Measurements from ENCODE around the gene ESYT3. TPM values are rescaled to one million over a fixed set of nuclear protein-coding genes. Genes with fewer than 3 reads are reported as not detected.

The ESYT3 gene
- total and polyA plus RNA-seq, 4 donors: under 0.01 to 0.07 (median 0.05) TPM

GRCh38 chr3:138443521-138444503, 9.4 kb downstream of the ESYT3 start:
- no peak overlapping the region for H3K9ac ChIP-seq (ENCODE audit: low read depth in 1 of 2, low read length in 2 of 2)
- H3K27ac ChIP-seq (ENCODE audit: low read depth in 1 of 2, low read length in 2 of 2): no peak overlapping the region
- no peaks in the 10 kb centered on the region for H3K27me3 ChIP-seq (ENCODE audit: control insufficient read depth in 4 of 4, insufficient read depth in 4 of 4, low read length in 3 of 4)
- TF ChIP-seq YY1 (IDR thresholded peaks at IDR 0.05) (no peak), NR2F2 (IDR thresholded peaks at IDR 0.05) (no peak), GABPA (IDR thresholded peaks at IDR 0.05 in 1 of 2, conservative IDR thresholded peaks at IDR 0.05 in 1 of 2) (no peak), FOXA2 (IDR thresholded peaks at IDR 0.05) (no peak), JUND (IDR thresholded peaks at IDR 0.05) (no peak), FOXA1 (IDR thresholded peaks at IDR 0.05) (no peak), SP1 (IDR thresholded peaks at IDR 0.05) (no peak), HNF4G (IDR thresholded peaks at IDR 0.05) (no peak)
- TF ChIP-seq, protein P1, sequence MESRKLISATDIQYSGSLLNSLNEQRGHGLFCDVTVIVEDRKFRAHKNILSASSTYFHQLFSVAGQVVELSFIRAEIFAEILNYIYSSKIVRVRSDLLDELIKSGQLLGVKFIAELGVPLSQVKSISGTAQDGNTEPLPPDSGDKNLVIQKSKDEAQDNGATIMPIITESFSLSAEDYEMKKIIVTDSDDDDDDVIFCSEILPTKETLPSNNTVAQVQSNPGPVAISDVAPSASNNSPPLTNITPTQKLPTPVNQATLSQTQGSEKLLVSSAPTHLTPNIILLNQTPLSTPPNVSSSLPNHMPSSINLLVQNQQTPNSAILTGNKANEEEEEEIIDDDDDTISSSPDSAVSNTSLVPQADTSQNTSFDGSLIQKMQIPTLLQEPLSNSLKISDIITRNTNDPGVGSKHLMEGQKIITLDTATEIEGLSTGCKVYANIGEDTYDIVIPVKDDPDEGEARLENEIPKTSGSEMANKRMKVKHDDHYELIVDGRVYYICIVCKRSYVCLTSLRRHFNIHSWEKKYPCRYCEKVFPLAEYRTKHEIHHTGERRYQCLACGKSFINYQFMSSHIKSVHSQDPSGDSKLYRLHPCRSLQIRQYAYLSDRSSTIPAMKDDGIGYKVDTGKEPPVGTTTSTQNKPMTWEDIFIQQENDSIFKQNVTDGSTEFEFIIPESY (IDR thresholded peaks at IDR 0.05): no peak
- TF ChIP-seq, protein P2, sequence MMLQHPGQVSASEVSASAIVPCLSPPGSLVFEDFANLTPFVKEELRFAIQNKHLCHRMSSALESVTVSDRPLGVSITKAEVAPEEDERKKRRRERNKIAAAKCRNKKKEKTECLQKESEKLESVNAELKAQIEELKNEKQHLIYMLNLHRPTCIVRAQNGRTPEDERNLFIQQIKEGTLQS (IDR thresholded peaks at IDR 0.05): no peak
- TF ChIP-seq, protein P3, sequence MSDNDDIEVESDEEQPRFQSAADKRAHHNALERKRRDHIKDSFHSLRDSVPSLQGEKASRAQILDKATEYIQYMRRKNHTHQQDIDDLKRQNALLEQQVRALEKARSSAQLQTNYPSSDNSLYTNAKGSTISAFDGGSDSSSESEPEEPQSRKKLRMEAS (IDR thresholded peaks at IDR 0.05): no peak
- no peak for DNase-seq (ENCODE audit: low spot score)
- H3K4me3 ChIP-seq (ENCODE audit: low read depth in 1 of 3, low read length in 3 of 3): no peak overlapping the region
- no peaks in the 10 kb centered on the region for H3K36me3 ChIP-seq (ENCODE audit: control insufficient read depth in 4 of 4, insufficient read depth in 3 of 4, low read depth in 1 of 4, low read length in 3 of 4)
- no peaks in the 10 kb centered on the region for H3K9me3 ChIP-seq (ENCODE audit: control insufficient read depth in 4 of 4, low read length in 3 of 4)
- no peaks in the 10 kb centered on the region for H3K4me1 ChIP-seq (ENCODE audit: control insufficient read depth in 4 of 4, insufficient read depth in 4 of 4, low read length in 3 of 4)
- 94% methylated on average over 14 of the region's 14 CpGs for WGBS

- no peaks in the 10 kb centered on the region for H3K9me3 ChIP-seq (ENCODE audit: control insufficient read depth in 4 of 4, low read length in 3 of 4)
- DNase-seq (ENCODE audit: low spot score): no peak
Observed at GRCh38 chr3:138445236-138445635, 10.8 kb downstream of the ESYT3 start.

More at GRCh38 chr3:138445236-138445635, 10.8 kb downstream of the ESYT3 start:
- Histone ChIP-seq H3K4me1 (ENCODE audit: control insufficient read depth in 4 of 4, insufficient read depth in 4 of 4, low read length in 3 of 4) (no peaks in the 10 kb centered on the region), H3K9ac (ENCODE audit: low read depth in 1 of 2, low read length in 2 of 2) (no peak overlapping the region), H3K27ac (ENCODE audit: low read depth in 1 of 2, low read length in 2 of 2) (no peak overlapping the region), H3K36me3 (ENCODE audit: control insufficient read depth in 4 of 4, insufficient read depth in 3 of 4, low read depth in 1 of 4, low read length in 3 of 4) (no peaks in the 10 kb centered on the region), H3K27me3 (ENCODE audit: control insufficient read depth in 4 of 4, insufficient read depth in 4 of 4, low read length in 3 of 4) (no peaks in the 10 kb centered on the region), H3K4me3 (ENCODE audit: low read depth in 1 of 3, low read length in 3 of 3) (no peak overlapping the region)
- WGBS: 89% methylated on average over 7 of the region's 7 CpGs
- TF ChIP-seq HNF4G (IDR thresholded peaks at IDR 0.05) (no peak), RXRA (IDR thresholded peaks at IDR 0.05) (no peak), NR2F2 (IDR thresholded peaks at IDR 0.05) (no peak), TAF1 (conservative IDR thresholded peaks at IDR 0.05) (no peak), FOXA1 (IDR thresholded peaks at IDR 0.05) (no peak), HNF4A (conservative IDR thresholded peaks at IDR 0.05) (no peak), FOXA2 (IDR thresholded peaks at IDR 0.05) (no peak), REST (IDR thresholded peaks at IDR 0.05) (no peak), GABPA (IDR thresholded peaks at IDR 0.05 in 1 of 2, conservative IDR thresholded peaks at IDR 0.05 in 1 of 2) (no peak), JUND (IDR thresholded peaks at IDR 0.05) (no peak), SP1 (IDR thresholded peaks at IDR 0.05) (no peak), EGR1 (IDR thresholded peaks at IDR 0.05; ENCODE audit: low read depth in 2 of 2) (no peak)
- TF ChIP-seq, protein P4, sequence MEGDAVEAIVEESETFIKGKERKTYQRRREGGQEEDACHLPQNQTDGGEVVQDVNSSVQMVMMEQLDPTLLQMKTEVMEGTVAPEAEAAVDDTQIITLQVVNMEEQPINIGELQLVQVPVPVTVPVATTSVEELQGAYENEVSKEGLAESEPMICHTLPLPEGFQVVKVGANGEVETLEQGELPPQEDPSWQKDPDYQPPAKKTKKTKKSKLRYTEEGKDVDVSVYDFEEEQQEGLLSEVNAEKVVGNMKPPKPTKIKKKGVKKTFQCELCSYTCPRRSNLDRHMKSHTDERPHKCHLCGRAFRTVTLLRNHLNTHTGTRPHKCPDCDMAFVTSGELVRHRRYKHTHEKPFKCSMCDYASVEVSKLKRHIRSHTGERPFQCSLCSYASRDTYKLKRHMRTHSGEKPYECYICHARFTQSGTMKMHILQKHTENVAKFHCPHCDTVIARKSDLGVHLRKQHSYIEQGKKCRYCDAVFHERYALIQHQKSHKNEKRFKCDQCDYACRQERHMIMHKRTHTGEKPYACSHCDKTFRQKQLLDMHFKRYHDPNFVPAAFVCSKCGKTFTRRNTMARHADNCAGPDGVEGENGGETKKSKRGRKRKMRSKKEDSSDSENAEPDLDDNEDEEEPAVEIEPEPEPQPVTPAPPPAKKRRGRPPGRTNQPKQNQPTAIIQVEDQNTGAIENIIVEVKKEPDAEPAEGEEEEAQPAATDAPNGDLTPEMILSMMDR (IDR thresholded peaks at IDR 0.05; ENCODE audit: low read depth, low read length, missing input control): no peak
- TF ChIP-seq, protein P3 (IDR thresholded peaks at IDR 0.05): no peak

Data from liver (tissue), 9 donors.